Mesendoderm (in vitro differentiated cells): Measurements from ENCODE around the gene GPR31.

ENCODE experiments used
- DNase-seq: peaks from one replicate; pipeline ENCODE4 v3.0.0; 2013
- H2AK5ac ChIP-seq: 2 replicates; pipeline ENCODE4 v1.6.1; 2013; ENCODE audit warnings: low read length, inconsistent platforms
- H2BK120ac ChIP-seq: 2 replicates; pipeline ENCODE4 v1.6.1; 2013; ENCODE audit warnings: low read depth, mild to moderate bottlenecking, low read length, moderate library complexity, mixed read lengths
- H2BK15ac ChIP-seq: replicated peaks from 2 replicates; pipeline ENCODE4 v1.6.1; 2013; ENCODE audit warnings: low read depth, mild to moderate bottlenecking, moderate library complexity
- H2BK5ac ChIP-seq: 2 replicates; pipeline ENCODE4 v1.6.1; 2013; ENCODE audit warnings: low read length, inconsistent platforms
- H3K18ac ChIP-seq: 2 replicates; pipeline ENCODE4 v1.6.1; 2013; ENCODE audit warnings: mild to moderate bottlenecking, low read length, mixed read lengths
- H3K23ac ChIP-seq: one replicate; pipeline ENCODE4 v1.6.1; 2013; ENCODE audit warnings: low read length
- H3K27ac ChIP-seq: 2 replicates; pipeline ENCODE4 v1.5.1; 2013; ENCODE audit warnings: low read depth, mild to moderate bottlenecking, inconsistent platforms, low read length, moderate library complexity
- H3K27me3 ChIP-seq: 2 replicates; pipeline ENCODE4 v1.6.1; 2013; ENCODE audit warnings: low read length, control low read depth, mild to moderate bottlenecking, inconsistent platforms; ENCODE audit not compliant: insufficient read depth, poor library complexity
- H3K36me3 ChIP-seq: 2 replicates; pipeline ENCODE4 v1.6.1; 2013; ENCODE audit warnings: low read length, inconsistent platforms; ENCODE audit not compliant: control insufficient read depth, insufficient read depth
- H3K4ac ChIP-seq: one replicate; pipeline ENCODE4 v1.6.1; 2013; ENCODE audit warnings: low read depth, mild to moderate bottlenecking, low read length, moderate library complexity
- H3K4me1 ChIP-seq: 2 replicates; pipeline ENCODE4 v1.6.1; 2013; ENCODE audit warnings: low read depth, low read length, inconsistent platforms; ENCODE audit not compliant: control insufficient read depth
- H3K4me2 ChIP-seq: 2 replicates; pipeline ENCODE4 v1.6.1; 2013; ENCODE audit warnings: low read length
- H3K4me3 ChIP-seq: 2 replicates; pipeline ENCODE4 v1.5.1; 2013; ENCODE audit warnings: mild to moderate bottlenecking, low read length
- H3K56ac ChIP-seq: one replicate; pipeline ENCODE4 v1.6.1; 2013; ENCODE audit warnings: low read length
- H3K79me1 ChIP-seq: 2 replicates; pipeline ENCODE4 v1.6.1; 2013; ENCODE audit warnings: low read length, inconsistent platforms
- H3K79me2 ChIP-seq: 2 replicates; pipeline ENCODE4 v1.6.1; 2013; ENCODE audit warnings: mild to moderate bottlenecking, low read length; ENCODE audit not compliant: control insufficient read depth, insufficient read depth
- H3K9ac ChIP-seq: 2 replicates; pipeline ENCODE4 v1.6.1; 2013; ENCODE audit warnings: low read length, inconsistent platforms
- H4K5ac ChIP-seq: one replicate; pipeline ENCODE4 v1.6.1; 2013; ENCODE audit warnings: low read length
- H4K8ac ChIP-seq: one replicate; pipeline ENCODE4 v1.6.1; 2013; ENCODE audit warnings: low read depth, mild to moderate bottlenecking, control low read depth, low read length, moderate library complexity
- WGBS: extraction: QIAGEN DNeasy Blood & Tissue Kit; methylation state at CpG from one replicate; pipeline ENCODE4 v1.1.7; 2013; ENCODE audit warnings: low lambda C conversion rate, missing lambda C conversion rate; ENCODE audit not compliant: insufficient coverage; ENCODE audit errors: extremely low coverage; 5-methylcytosine and 5-hydroxymethylcytosine counted together

Gene GPR31

GRCh38 chr6:167165858-167166471, 8.2 kb upstream of the GPR31 start:
- H4K8ac ChIP-seq = no peak overlapping the region
- no peak overlapping the region for H2BK120ac ChIP-seq
- H2AK5ac ChIP-seq = no peak overlapping the region
- WGBS = no CpG with 5 or more reads among the region's 2 CpGs
- H3K4me1 ChIP-seq = peaks cover 5% of the 10 kb centered on the region
- no peak overlapping the region for H3K4me2 ChIP-seq
- no peak overlapping the region for H3K4ac ChIP-seq
- no peaks in the 10 kb centered on the region for H3K27me3 ChIP-seq
- H3K79me2 ChIP-seq = no peaks in the 10 kb centered on the region
- H2BK15ac ChIP-seq = no peak overlapping the region
- DNase-seq = no peak
- H2BK5ac ChIP-seq = no peak overlapping the region
- H3K9ac ChIP-seq = no peak overlapping the region
- H4K5ac ChIP-seq = no peak overlapping the region
- no peak overlapping the region for H3K27ac ChIP-seq
- H3K4me3 ChIP-seq = no peak overlapping the region
- H3K56ac ChIP-seq = no peak overlapping the region
- H3K79me1 ChIP-seq = no peaks in the 10 kb centered on the region
- no peak overlapping the region for H3K18ac ChIP-seq
- H3K23ac ChIP-seq = no peak overlapping the region
- no peaks in the 10 kb centered on the region for H3K36me3 ChIP-seq

- H2BK5ac ChIP-seq = no peak overlapping the region
- H3K56ac ChIP-seq = no peak overlapping the region
- DNase-seq = no peak
- H3K4me3 ChIP-seq = no peak overlapping the region
- no peak overlapping the region for H4K5ac ChIP-seq
- H3K79me1 ChIP-seq = no peaks in the 10 kb centered on the region
- no peak overlapping the region for H3K9ac ChIP-seq
- no peak overlapping the region for H4K8ac ChIP-seq
- H2BK120ac ChIP-seq = no peak overlapping the region
- no peaks in the 10 kb centered on the region for H3K27me3 ChIP-seq
- H3K27ac ChIP-seq = no peak overlapping the region
- peaks cover 5% of the 10 kb centered on the region for H3K4me1 ChIP-seq
- H2AK5ac ChIP-seq = no peak overlapping the region
- no peak overlapping the region for H3K23ac ChIP-seq
- no peaks in the 10 kb centered on the region for H3K79me2 ChIP-seq
- WGBS = no CpG with 5 or more reads among the region's 3 CpGs
- no peak overlapping the region for H3K4ac ChIP-seq
- H2BK15ac ChIP-seq = no peak overlapping the region
- no peak overlapping the region for H3K18ac ChIP-seq
- no peak overlapping the region for H3K4me2 ChIP-seq
- no peaks in the 10 kb centered on the region for H3K36me3 ChIP-seq
Observed at GRCh38 chr6:167164261-167164660, 6.5 kb upstream of the GPR31 start.

- H3K36me3 ChIP-seq = no peaks in the 10 kb centered on the region
- peak overlapping the region; percentile 47 for H3K56ac ChIP-seq
- WGBS = no CpG with 5 or more reads among the region's 9 CpGs
- H3K4me2 ChIP-seq = peak overlapping the region; percentile 14
- H3K18ac ChIP-seq = no peak overlapping the region
- no peaks in the 10 kb centered on the region for H3K79me2 ChIP-seq
- no peak overlapping the region for H2BK15ac ChIP-seq
- peak; percentile 34 for DNase-seq
- H3K79me1 ChIP-seq = no peaks in the 10 kb centered on the region
- H3K27me3 ChIP-seq = no peaks in the 10 kb centered on the region
- H3K4me3 ChIP-seq = no peak overlapping the region
- no peak overlapping the region for H4K5ac ChIP-seq
- no peak overlapping the region for H2AK5ac ChIP-seq
- no peak overlapping the region for H3K9ac ChIP-seq
- no peak overlapping the region for H3K4ac ChIP-seq
- H2BK5ac ChIP-seq = no peak overlapping the region
- H2BK120ac ChIP-seq = no peak overlapping the region
- no peak overlapping the region for H4K8ac ChIP-seq
- no peak overlapping the region for H3K23ac ChIP-seq
- H3K4me1 ChIP-seq = peaks cover 5% of the 10 kb centered on the region
- H3K27ac ChIP-seq = no peak overlapping the region
Observed at GRCh38 chr6:167163476-167164011, 5.8 kb upstream of the GPR31 start.

GRCh38 chr6:167162591-167162990, 4.8 kb upstream of the GPR31 start:
- H4K8ac ChIP-seq = no peak overlapping the region
- no peaks in the 10 kb centered on the region for H3K79me1 ChIP-seq
- no peak overlapping the region for H3K4me2 ChIP-seq
- no peak overlapping the region for H3K9ac ChIP-seq
- no peaks in the 10 kb centered on the region for H3K36me3 ChIP-seq
- H2BK120ac ChIP-seq = no peak overlapping the region
- H3K4me3 ChIP-seq = no peak overlapping the region
- peak; percentile 30 for DNase-seq
- no peak overlapping the region for H3K27ac ChIP-seq
- no peaks in the 10 kb centered on the region for H3K27me3 ChIP-seq
- H3K23ac ChIP-seq = no peak overlapping the region
- peaks cover 5% of the 10 kb centered on the region for H3K4me1 ChIP-seq
- no peak overlapping the region for H2AK5ac ChIP-seq
- no peak overlapping the region for H3K56ac ChIP-seq
- H2BK15ac ChIP-seq = no peak overlapping the region
- no peak overlapping the region for H2BK5ac ChIP-seq
- no CpG with 5 or more reads among the region's 12 CpGs for WGBS
- no peaks in the 10 kb centered on the region for H3K79me2 ChIP-seq
- no peak overlapping the region for H3K18ac ChIP-seq
- H4K5ac ChIP-seq = no peak overlapping the region
- no peak overlapping the region for H3K4ac ChIP-seq

- Histone ChIP-seq H3K23ac (no peak overlapping the region), H3K27ac (no peak overlapping the region), H2BK120ac (no peak overlapping the region), H3K18ac (no peak overlapping the region), H3K79me1 (no peaks in the 10 kb centered on the region), H2BK15ac (no peak overlapping the region), H3K4me1 (peaks cover 5% of the 10 kb centered on the region), H3K9ac (no peak overlapping the region), H2AK5ac (no peak overlapping the region), H3K56ac (no peak overlapping the region), H3K79me2 (no peaks in the 10 kb centered on the region), H3K4ac (no peak overlapping the region), H3K4me3 (no peak overlapping the region), H4K5ac (no peak overlapping the region), H3K36me3 (no peaks in the 10 kb centered on the region), H3K4me2 (no peak overlapping the region), H3K27me3 (no peaks in the 10 kb centered on the region), H2BK5ac (no peak overlapping the region), H4K8ac (no peak overlapping the region)
- DNase-seq = no peak
- WGBS = no CpG with 5 or more reads among the region's 5 CpGs
Observed at GRCh38 chr6:167161851-167162467, 4.2 kb upstream of the GPR31 start.
